Muscle of arm (tissue), 12 donors: ENCODE results near the gene DDC. TPM values are rescaled to one million over a fixed set of nuclear protein-coding genes. Genes with fewer than 3 reads are reported as not detected.
"Not testable (repeated sequence)": the region's sequence is repeated elsewhere in the genome, so short reads cannot be mapped to it uniquely, and the experiment has no call there.

ENCODE experiments used
- DNase-seq: peaks from one replicate; pipeline ENCODE4 v3.0.0-alpha.2; 2013
- polyA plus RNA-seq, 12 donors: library from polyadenylated mRNA; unstranded; fragments of 120-200 nt; gene quantifications; one replicate each; pipeline ENCODE4 v1.2.1, GENCODE V29; 2013; ENCODE audit not compliant: insufficient read length in 12 of 12

Gene DDC
- polyA plus RNA-seq, 12 donors: 0.21 to 47.3 (median 0.45) TPM; not detected in 3

GRCh38 chr7:50589364-50589763 lies 24.2 kb upstream of the DDC start:
- no peak for DNase-seq

GRCh38 chr7:50588937-50589336 lies 23.7 kb upstream of the DDC start:
- DNase-seq: no peak

- no peak for DNase-seq
Observed at GRCh38 chr7:50587737-50588136, 22.5 kb upstream of the DDC start.

GRCh38 chr7:50584793-50585408 lies 19.7 kb upstream of the DDC start:
- no peak for DNase-seq

- no peak for DNase-seq
Observed at GRCh38 chr7:50584386-50584785, 19.2 kb upstream of the DDC start.

- not testable (repeated sequence) for DNase-seq
Observed at GRCh38 chr7:50583295-50583694, 18.1 kb upstream of the DDC start.

- not testable (repeated sequence) for DNase-seq
Observed at GRCh38 chr7:50582271-50582670, 17.1 kb upstream of the DDC start.

GRCh38 chr7:50580666-50581065 lies 15.5 kb upstream of the DDC start:
- DNase-seq: not testable (repeated sequence)

- DNase-seq: no peak
Observed at GRCh38 chr7:50580057-50580456, 14.9 kb upstream of the DDC start.

- not testable (repeated sequence) for DNase-seq
Observed at GRCh38 chr7:50578105-50578504, 12.9 kb upstream of the DDC start.

GRCh38 chr7:50577569-50577968 lies 12.4 kb upstream of the DDC start:
- no peak for DNase-seq

- DNase-seq: not testable (repeated sequence)
Observed at GRCh38 chr7:50576388-50576787, 11.2 kb upstream of the DDC start.

- no peak for DNase-seq
Observed at GRCh38 chr7:50567715-50568261, 2.6 kb upstream of the DDC start.

GRCh38 chr7:50565977-50566376 lies 772 bp upstream of the DDC start:
- DNase-seq: no peak

GRCh38 chr7:50565559-50565916 lies 333 bp upstream of the DDC start:
- no peak for DNase-seq

- DNase-seq: no peak
Observed at GRCh38 chr7:50564171-50564570, 1.0 kb downstream of the DDC start.

GRCh38 chr7:50562136-50562535 lies 3.1 kb downstream of the DDC start:
- DNase-seq: no peak

GRCh38 chr7:50560865-50561351 lies 4.3 kb downstream of the DDC start:
- no peak for DNase-seq

GRCh38 chr7:50559881-50560280 lies 5.3 kb downstream of the DDC start:
- DNase-seq: no peak

- DNase-seq: no peak
Observed at GRCh38 chr7:50558294-50559053, 6.7 kb downstream of the DDC start.

GRCh38 chr7:50557099-50557498 lies 8.1 kb downstream of the DDC start:
- peak; percentile 19 for DNase-seq

- no peak for DNase-seq
Observed at GRCh38 chr7:50556247-50556991, 8.8 kb downstream of the DDC start.
